Measurements from ENCODE around the gene DOCK2. TPM values are rescaled to one million over a fixed set of nuclear protein-coding genes. Genes with fewer than 3 reads are reported as not detected.

Gene DOCK2
- total RNA-seq, 1 experiment from 2014 or later: 0.42 TPM

DNA sequence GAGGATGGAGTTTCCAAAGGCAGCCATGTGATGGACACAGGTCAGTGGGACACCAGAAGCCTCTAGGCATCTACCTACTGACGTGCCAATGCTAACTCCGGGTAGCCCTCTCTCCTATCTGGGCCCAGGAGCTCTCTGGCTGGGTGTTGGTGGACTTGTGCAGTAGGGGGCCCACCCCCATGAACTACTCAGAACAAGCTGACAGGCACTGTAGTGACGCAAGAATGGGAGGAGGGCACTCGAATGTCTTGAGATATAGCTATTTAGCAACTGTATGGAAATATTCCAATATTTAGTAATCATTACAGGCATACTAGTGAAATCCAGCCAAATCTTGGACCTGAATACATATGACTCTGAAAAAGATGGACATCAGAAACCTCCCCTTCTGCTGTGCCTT, 5.7 kb upstream of the DOCK2 start:
- peaks cover 50% of the 10 kb centered on the region for H3K4me1 Mint-ChIP-seq (ENCODE audit: insufficient read depth, unreplicated experiment)
- H3K4me3 Mint-ChIP-seq (ENCODE audit: unreplicated experiment): no peak overlapping the region
- ChIA-PET POLR2A (interaction anchor here (1.4 kb wide), 1 partner anchor 9 kb away, joined by 7 read pairs; no protein-coding TSS in a partner anchor), CTCF (interaction anchor here (0.6 to 0.9 kb wide), 4 partner anchors 50 to 1319 kb away, joined by 3 read pairs; no protein-coding TSS in a partner anchor)
- no peaks in the 10 kb centered on the region for H3K27me3 Mint-ChIP-seq (ENCODE audit: insufficient read depth, unreplicated experiment)
- intact Hi-C loops (cut with micrococcal nuclease): no loop called here
- no peaks in the 10 kb centered on the region for H3K36me3 Mint-ChIP-seq (ENCODE audit: insufficient read depth, unreplicated experiment)
- DNase-seq (ENCODE audit: unreplicated experiment): peak; percentile 87
- no TSS peak for BruUV-seq (replicated peaks)
- H3K9me3 Mint-ChIP-seq (ENCODE audit: unreplicated experiment): peaks cover 11% of the 10 kb centered on the region
- peak overlapping the region; percentile 23 for H3K27ac Mint-ChIP-seq (ENCODE audit: low read depth, unreplicated experiment)
- TF ChIP-seq, protein P1, sequence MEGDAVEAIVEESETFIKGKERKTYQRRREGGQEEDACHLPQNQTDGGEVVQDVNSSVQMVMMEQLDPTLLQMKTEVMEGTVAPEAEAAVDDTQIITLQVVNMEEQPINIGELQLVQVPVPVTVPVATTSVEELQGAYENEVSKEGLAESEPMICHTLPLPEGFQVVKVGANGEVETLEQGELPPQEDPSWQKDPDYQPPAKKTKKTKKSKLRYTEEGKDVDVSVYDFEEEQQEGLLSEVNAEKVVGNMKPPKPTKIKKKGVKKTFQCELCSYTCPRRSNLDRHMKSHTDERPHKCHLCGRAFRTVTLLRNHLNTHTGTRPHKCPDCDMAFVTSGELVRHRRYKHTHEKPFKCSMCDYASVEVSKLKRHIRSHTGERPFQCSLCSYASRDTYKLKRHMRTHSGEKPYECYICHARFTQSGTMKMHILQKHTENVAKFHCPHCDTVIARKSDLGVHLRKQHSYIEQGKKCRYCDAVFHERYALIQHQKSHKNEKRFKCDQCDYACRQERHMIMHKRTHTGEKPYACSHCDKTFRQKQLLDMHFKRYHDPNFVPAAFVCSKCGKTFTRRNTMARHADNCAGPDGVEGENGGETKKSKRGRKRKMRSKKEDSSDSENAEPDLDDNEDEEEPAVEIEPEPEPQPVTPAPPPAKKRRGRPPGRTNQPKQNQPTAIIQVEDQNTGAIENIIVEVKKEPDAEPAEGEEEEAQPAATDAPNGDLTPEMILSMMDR (IDR thresholded peaks at IDR 0.05; ENCODE audit: unreplicated experiment): no peak

DNA sequence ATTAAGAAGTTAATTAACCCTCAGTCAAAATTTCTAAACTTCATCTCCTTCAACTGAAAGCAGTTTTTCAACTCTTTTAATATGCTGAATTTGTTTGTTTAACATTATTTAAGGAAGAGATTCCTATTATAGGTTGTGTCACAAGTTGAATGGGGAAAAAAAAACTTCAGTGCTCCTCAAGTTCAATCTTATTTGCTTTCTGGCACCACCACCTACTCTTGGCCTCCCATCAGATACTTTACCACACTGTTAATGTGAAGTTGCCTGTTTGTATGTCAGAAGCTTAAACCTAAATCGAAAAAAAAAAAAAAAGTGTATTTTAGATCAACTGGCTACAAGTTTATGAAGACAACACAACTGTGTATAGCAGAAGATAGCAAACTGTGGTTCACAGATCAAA, 4.1 kb upstream of the DOCK2 start:
- TF ChIP-seq, protein P1 (IDR thresholded peaks at IDR 0.05; ENCODE audit: unreplicated experiment): no peak
- POLR2A ChIA-PET: no interaction called here
- Mint-ChIP-seq H3K27ac (ENCODE audit: low read depth, unreplicated experiment) (no peak overlapping the region), H3K9me3 (ENCODE audit: unreplicated experiment) (peaks cover 11% of the 10 kb centered on the region), H3K4me3 (ENCODE audit: unreplicated experiment) (no peak overlapping the region), H3K27me3 (ENCODE audit: insufficient read depth, unreplicated experiment) (no peaks in the 10 kb centered on the region), H3K4me1 (ENCODE audit: insufficient read depth, unreplicated experiment) (peaks cover 37% of the 10 kb centered on the region), H3K36me3 (ENCODE audit: insufficient read depth, unreplicated experiment) (no peaks in the 10 kb centered on the region)
- no TSS peak for BruUV-seq (replicated peaks)
- CTCF ChIA-PET: interaction anchor here (0.7 kb wide), 1 partner anchor 792 kb away, joined by 4 read pairs; no protein-coding TSS in a partner anchor
- no peak for DNase-seq (ENCODE audit: unreplicated experiment)
- intact Hi-C loops (cut with micrococcal nuclease): no loop called here

DNA sequence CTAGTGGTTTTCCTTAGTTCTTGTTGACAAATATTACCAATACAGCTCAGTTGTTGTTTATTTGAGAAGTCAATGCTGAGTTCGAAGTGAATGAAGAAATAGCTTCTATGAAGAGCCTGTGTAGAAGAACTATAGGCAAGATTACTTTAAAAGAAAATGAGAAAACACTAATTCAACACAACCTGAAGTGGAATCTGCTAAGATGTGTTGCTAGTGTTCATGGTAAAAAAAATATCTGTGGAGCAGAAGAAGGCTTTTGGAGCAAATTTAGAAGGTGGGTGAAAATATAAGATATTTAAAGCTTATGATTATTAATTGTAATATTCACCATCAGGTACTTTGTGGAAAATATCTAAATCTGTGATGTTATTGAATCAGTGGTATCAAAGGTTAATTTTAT, 2.5 kb upstream of the DOCK2 start:
- H3K9me3 Mint-ChIP-seq (ENCODE audit: unreplicated experiment): peaks cover 22% of the 10 kb centered on the region
- no peak overlapping the region for H3K27ac Mint-ChIP-seq (ENCODE audit: low read depth, unreplicated experiment)
- no peak for DNase-seq (ENCODE audit: unreplicated experiment)
- intact Hi-C loops (cut with micrococcal nuclease): no loop called here
- ChIA-PET CTCF (interaction anchor here (0.6 to 1.1 kb wide), 6 partner anchors 17 to 955 kb away, joined by 3 to 4 read pairs (median 3); no protein-coding TSS in a partner anchor), POLR2A (no interaction called here)
- no peak overlapping the region for H3K4me3 Mint-ChIP-seq (ENCODE audit: unreplicated experiment)
- no peaks in the 10 kb centered on the region for H3K27me3 Mint-ChIP-seq (ENCODE audit: insufficient read depth, unreplicated experiment)
- BruUV-seq (replicated peaks): no TSS peak
- H3K4me1 Mint-ChIP-seq (ENCODE audit: insufficient read depth, unreplicated experiment): peaks cover 27% of the 10 kb centered on the region
- no peaks in the 10 kb centered on the region for H3K36me3 Mint-ChIP-seq (ENCODE audit: insufficient read depth, unreplicated experiment)
- TF ChIP-seq, protein P1 (IDR thresholded peaks at IDR 0.05; ENCODE audit: unreplicated experiment): no peak

DNA sequence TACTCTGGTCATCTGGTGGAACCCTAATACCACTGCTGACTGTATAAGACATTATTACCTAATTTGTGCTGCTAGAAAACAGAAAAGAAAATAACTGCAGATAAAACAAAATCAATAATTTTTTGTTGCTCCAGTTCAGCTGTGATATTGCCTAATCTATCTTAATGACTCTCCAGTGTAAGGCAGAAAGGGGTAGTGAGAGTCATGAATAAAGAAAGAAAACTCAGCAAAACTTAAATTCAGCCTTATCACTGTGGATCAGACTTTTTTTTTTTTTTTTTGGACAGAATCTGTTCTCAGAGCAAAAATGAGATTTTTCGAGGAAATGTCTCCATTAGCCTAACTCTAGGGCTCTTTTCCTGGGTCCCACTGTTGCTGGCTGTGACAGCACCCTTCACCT, 1.1 kb upstream of the DOCK2 start:
- peaks cover 15% of the 10 kb centered on the region for H3K4me1 Mint-ChIP-seq (ENCODE audit: insufficient read depth, unreplicated experiment)
- no peak overlapping the region for H3K4me3 Mint-ChIP-seq (ENCODE audit: unreplicated experiment)
- BruUV-seq (replicated peaks): no TSS peak
- ChIA-PET CTCF (no interaction called here), POLR2A (interaction anchor here (0.7 kb wide), 1 partner anchor 478 kb away, joined by 3 read pairs; no protein-coding TSS in a partner anchor)
- intact Hi-C loops (cut with micrococcal nuclease): no loop called here
- no peaks in the 10 kb centered on the region for H3K27me3 Mint-ChIP-seq (ENCODE audit: insufficient read depth, unreplicated experiment)
- no peaks in the 10 kb centered on the region for H3K36me3 Mint-ChIP-seq (ENCODE audit: insufficient read depth, unreplicated experiment)
- DNase-seq (ENCODE audit: unreplicated experiment): no peak
- no peak overlapping the region for H3K27ac Mint-ChIP-seq (ENCODE audit: low read depth, unreplicated experiment)
- TF ChIP-seq, protein P1 (IDR thresholded peaks at IDR 0.05; ENCODE audit: unreplicated experiment): no peak
- H3K9me3 Mint-ChIP-seq (ENCODE audit: unreplicated experiment): peaks cover 24% of the 10 kb centered on the region
